GM19467 (cell line): ENCODE data around the gene LIN9.

Experiments used
- ATAC-seq: cut with Tn5 transposase; IDR thresholded peaks from one replicate; pipeline ENCODE4 v1.9.1; 2021; ENCODE audit warnings: mild to moderate bottlenecking, moderate library complexity; ENCODE audit not compliant: unreplicated experiment

LIN9 gene

DNA sequence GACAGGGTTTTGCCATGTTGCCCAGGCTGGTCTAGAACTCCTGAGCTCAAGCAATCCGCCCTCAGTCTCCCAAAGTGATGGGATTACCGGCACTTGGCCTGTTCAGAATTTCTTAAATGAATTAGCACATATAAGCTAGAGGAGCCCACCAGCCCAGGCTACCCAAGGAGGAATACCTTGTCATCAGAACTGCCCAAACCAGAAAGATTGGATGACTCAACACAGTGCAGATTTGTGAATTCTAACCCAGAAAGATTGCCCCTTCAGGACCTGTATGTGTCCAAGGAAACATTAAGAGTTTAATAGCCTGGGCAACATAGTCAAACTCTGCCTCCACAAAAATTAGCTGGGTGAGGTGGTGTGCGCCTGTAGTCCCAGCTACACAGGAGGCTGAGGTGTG lies 14.0 kb upstream of the LIN9 start:
- no peak for ATAC-seq

DNA sequence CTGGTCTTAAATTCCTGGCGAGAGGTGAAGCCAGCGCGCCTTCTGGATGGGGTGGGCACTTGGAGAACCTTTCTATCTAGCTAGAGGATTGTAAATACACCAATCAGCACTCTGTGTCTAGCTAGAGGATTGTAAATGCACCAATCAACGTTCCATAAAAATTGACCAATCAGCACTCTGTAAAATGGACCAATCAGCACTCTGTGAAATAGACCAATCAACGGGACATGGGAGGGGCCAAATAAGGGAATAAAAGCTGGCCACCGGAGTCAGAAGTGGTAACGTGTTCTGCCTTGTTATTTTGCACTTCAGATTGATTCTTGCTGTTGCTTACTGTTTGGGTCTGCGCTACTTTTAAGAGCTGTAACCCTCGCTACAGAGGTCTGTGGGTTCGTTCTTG lies 12.0 kb upstream of the LIN9 start:
- no peak for ATAC-seq

DNA sequence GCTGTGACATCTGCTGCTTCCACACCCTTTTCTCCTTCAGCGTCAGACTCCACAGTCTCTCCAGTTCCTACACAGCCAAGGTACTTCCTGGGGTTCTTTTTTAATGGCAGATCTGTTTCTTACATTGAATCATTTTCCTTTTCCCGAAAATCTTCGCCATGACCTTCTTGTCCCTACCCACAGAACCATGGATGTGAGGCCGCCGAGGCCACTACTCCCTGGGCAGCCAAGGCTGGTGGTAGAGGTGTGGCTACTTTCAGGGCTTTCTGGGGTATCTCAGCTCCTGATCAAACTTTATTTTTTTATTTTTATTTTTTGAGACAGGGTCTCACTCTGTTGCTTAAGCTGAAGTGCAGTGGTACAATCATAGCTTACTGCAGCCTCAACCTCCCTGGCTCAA lies 9.5 kb upstream of the LIN9 start:
- no peak for ATAC-seq

DNA sequence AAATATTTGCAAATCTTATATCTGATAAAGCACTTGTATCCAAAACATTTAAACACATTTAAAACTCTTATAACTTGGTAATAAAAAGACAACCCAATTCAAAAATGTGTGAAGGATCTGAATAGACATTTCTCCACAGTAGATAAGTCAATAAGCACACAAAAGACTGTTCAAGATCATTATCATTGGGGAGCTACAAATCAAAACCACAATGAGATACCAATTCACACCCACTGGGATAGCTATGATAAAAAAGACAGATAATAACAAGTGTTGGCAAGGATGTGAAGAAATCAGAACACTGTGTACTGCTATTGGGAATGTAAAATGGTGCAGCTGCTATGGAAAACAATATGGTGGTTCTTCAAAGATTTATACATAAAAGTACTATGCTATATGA lies 5.1 kb upstream of the LIN9 start:
- no peak for ATAC-seq

DNA sequence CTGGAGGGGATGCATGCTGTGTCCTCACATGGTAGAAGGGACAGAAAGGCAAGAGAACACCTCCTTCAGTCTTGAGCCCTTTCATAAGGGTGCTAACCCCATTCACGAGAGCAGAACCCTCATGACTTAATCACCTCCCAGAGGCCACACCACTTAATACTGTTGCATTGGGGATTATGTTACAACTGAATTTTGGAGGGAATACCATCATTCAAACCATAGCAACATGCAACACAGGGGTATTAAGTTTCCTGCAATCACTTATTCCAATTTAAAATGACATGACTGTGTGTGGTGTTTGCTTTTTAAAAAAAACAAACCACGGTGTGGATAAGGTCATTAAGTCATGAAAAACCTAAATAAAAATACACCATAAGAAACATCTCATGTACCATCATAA lies 3.1 kb upstream of the LIN9 start:
- ATAC-seq, result no peak

- no peak for ATAC-seq
These were observed 2.4 kb upstream of the LIN9 start for GRCh38 chr1:226311376-226311775.

DNA sequence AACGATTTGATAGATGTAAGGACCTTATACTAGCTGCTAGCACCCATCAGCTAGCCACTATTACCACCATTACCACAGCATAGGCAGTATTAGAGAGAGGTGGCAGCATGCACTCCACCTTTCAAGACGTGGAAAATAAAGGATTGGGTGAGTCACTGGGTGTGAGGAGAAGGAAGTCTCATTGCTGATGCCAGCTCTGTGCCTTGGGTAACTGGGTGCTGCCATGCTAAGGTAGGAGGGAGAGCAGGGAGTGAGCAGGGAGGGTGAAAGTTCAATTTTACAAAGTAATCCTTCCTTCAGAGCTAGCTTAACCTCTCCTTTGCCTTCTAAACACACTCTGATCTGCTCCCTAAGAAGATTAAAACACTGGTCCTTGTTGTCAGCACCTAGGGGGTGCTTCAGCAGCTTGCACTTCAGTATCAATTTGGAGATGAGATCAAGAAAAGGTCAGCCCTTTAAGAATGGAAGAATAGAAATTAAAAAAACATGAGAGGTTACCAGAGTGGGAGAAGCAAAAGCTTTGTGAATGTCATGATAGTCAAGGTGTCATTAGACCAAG lies 1.8 kb upstream of the LIN9 start:
- no peak for ATAC-seq

DNA sequence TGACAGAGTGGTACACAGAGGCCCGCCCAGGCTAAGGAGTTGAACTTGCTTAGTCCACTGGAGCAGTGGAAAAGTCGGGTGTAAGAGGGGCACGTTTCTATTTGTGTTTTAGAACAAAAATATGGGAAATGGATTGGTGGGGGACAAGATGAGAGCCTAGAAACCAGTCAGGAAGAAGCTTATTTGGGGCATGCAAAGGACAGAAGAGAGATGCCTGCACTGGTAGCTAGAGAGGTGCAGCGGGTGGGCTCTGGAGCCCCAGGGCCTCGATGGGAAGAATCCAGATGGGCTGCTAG lies 1.2 kb upstream of the LIN9 start:
- no peak for ATAC-seq

GRCh38 chr1:226309398-226310244 lies 657 bp upstream of the LIN9 start:
- no peak for ATAC-seq

DNA sequence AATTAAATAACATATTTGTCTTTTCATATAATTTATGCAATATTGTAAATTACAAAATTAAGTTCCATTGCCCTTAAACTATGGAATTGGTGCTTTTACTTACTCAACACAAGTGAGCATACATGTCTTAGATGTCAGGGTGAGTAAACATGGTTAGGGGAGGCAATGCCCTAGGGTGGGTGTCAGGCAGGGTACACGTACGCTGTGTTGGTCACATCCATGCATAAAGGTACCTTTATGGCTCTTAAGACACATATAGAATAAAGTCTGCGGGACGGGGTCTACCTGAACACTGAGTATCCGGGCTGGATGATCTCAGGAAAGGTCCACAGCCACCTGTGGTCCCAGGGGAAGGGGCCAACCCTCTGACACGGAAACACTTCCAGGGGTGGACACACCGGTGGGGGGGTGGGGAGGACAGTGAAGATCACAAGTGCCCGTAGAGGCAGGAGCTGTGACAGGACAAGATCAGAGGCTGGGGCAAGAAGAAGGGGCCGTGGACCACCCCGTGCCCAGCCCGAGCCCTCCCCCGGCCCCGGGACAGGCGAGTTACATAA lies 720 bp downstream of the LIN9 start:
- ATAC-seq, result peak; percentile 6

DNA sequence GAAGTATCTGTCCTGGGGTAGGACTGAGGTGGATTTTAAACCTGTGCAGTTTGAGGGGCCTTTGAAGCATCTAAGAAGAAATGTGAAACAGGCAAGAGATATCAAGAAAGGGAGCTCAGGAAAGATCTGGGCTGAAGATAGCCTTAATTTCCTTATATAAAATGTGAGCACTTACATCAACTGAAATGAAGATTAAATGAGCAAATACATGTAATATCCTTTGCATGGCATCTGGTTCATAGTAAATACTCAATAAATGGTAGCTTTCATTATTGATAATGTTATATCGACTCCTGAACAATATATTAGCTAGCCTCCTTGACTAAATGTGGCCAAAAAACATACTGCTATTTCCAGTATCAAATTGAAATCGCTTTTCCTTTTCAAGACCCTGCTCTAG lies 2.5 kb downstream of the LIN9 start:
- ATAC-seq, result no peak

- no peak for ATAC-seq
These were observed 3.8 kb downstream of the LIN9 start for GRCh38 chr1:226305184-226305583.

DNA sequence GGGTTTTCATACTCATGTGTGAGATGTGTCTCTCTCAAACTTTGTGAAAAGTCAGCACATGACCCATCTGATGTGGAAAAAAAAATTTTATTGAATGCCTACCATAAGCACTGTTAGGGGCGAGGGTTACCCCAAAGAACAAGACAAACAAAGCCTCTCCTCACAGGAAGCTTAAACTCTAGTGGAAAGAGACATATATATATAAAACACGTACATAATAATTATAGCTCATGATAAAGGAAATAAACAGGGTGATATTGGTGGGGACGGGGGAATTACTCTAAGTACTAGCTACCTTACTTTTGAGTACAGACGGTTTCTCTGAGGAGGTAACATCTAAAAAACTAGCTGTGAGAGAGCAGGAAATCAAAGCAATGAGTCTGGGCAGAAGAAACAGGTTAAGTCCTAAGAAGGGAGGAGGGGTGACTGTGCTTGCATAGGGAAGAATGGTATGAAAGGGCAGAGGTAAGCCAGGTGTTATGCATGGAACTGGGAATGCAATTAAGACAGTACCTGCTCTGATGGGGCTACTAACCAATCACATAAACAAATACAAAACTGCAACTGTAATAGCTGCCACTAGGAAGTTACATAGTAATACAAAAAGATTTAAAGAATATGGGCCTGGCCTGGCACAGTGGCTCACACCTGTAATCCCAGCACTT lies 4.5 kb downstream of the LIN9 start:
- no peak for ATAC-seq

GRCh38 chr1:226302731-226303130 lies 6.2 kb downstream of the LIN9 start:
- no peak for ATAC-seq

DNA sequence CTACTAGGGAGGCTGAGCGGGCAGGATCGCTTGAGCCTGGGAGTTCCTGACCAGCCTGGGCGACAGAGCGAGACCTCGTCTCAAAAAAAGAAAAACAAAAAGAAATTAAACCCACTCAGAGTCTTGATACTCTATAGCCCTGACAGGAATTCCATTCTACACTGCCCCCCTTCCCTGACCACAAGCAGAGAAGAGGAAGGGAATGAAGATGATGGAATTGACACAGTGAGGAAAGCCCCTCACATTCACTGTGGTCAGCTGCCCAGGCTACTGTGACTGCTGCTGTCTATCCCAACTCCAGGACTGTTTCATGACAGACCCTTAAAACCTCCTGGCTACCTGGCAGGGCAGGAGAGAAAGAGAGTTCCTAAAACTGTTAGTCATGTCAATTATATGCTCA lies 12.1 kb downstream of the LIN9 start:
- ATAC-seq, result no peak

GRCh38 chr1:226293553-226293920 lies 15.4 kb downstream of the LIN9 start:
- no peak for ATAC-seq

DNA sequence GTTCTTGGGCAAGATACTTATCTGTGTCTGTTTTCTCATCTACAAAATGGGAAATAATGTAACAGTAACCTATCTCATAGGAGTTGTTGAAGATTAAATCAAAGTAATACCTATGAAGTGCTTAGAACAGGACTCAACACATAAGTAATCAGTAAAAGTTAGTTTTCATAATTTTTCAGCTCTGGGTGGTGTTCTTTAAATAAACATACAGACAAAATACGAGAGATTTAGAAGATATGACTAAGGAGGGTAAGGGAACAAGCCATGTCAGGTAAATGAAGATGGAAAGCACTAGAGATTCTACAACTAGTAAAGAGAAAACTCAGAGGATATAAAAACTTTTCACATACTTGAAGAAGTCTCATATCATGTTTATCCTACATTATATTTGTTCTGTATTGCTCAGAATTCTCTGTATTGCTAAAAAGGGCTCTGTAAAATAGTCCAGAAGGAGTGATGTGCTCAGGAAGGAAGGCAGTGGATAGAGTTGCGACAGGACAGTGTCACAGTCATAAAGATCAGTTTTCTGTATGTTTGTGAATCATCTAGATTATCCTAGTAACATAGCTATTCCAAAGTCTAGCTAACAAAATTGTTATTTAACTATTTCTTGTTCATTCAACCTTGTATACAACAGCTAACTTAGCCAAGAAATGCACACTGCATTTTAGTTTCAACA lies 16.0 kb downstream of the LIN9 start:
- no peak for ATAC-seq

- no peak for ATAC-seq
These were observed 21.4 kb downstream of the LIN9 start for GRCh38 chr1:226287587-226287986.

DNA sequence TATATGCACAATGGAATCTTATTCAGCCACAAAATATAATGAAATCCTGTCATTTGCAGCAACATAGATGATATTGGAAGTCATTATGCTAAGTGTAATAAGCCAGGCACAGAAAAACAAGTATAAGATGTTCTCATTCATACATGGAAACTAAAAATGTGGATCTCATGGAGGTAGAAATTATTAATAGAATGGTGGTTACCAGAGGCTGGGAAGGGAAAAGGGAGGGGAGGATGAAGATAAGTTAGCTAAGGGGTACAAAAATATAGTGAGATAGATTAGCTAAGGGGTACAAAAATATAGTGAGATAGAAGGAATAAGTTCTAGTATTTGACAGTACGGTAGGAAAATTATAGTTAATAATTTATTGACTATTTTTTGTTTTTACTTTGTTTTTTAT lies 27.9 kb downstream of the LIN9 start:
- ATAC-seq, result no peak

DNA sequence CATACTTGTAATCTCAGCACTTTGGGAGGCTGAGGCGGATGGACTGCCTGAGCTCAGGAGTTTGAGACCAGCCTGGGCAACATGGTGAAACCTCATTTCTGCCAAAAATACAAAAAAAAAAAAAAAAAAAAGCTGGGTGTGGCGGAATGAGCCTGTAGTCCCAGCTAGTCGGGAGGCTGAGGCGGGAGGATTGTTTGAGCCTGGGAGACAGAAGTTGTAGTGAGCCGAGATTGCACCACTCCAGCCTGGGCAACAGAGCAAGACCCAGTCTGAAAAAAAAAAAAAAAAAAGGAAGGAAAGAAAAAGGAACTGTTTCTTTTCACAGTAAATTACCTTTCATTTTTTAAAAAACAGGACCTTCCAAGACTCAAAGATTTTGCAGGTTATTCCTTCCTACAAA lies 29.5 kb downstream of the LIN9 start:
- ATAC-seq, result no peak

GRCh38 chr1:226277897-226278296 lies 31.1 kb downstream of the LIN9 start:
- ATAC-seq, result no peak

- no peak for ATAC-seq
These were observed 32.0 kb downstream of the LIN9 start for GRCh38 chr1:226276987-226277386.
